ENCODE data around the gene F12.

The F12 gene

DNA sequence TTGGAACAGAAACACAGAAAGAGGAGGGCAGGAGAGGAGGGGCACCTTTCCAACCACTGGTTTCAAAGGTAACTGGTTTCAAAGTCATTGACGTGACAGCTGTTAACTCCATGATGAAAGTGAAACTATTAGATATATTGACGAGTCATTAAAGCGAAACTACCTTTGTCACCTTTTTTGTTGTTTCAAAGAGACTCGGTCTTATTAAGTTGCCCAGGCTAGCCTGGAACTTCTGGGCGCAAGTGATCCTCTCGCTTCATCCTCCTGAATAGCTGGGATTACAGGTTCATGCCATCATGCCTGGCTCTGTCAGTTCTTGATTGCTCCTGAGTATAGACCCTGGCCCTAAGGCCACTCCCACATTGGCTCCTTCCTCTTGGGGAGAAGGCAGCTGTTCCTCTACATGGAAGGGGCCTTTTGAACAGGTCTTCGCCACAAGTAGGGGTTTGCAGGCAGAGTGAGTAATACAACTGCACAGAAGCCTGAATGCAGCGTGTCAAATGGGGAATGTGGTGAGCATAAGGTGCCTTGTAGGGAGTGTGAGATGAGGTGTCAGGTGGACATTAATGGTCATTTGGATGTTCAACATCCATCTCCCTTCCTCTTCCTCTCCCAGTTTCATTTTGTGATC lies 3.4 kb upstream of the F12 start:
- peaks cover 27% of the 10 kb centered on the region for H3K4me1 Mint-ChIP-seq
- no peaks in the 10 kb centered on the region for H3K36me3 Mint-ChIP-seq
- no peaks in the 10 kb centered on the region for H3K9me3 Mint-ChIP-seq
- H3K27ac Mint-ChIP-seq = no peak overlapping the region
- H3K4me3 Mint-ChIP-seq = no peak overlapping the region
- H3K27me3 Mint-ChIP-seq = no peaks in the 10 kb centered on the region

DNA sequence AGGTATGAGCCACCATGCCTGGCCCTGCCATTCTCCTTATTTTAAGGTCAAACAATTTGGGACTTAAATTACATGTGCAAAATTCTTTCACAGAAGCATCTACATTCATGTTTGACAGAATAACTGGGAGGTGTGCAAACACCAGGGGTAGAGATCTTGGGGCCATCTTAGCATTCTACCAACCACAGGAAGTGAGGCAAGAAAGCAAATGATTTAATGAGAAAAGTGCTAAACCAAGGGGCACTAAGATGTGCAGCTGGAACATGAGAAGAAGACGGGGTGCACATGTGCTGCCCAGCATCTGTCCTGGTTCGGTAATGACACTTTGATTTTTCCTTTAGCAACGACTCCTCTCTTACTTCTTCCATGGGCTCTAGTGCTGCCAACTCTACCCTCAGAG lies 1.2 kb upstream of the F12 start:
- Mint-ChIP-seq H3K27ac (peak overlapping the region; percentile 43), H3K36me3 (no peaks in the 10 kb centered on the region), H3K9me3 (no peaks in the 10 kb centered on the region), H3K27me3 (no peaks in the 10 kb centered on the region), H3K4me3 (no peak overlapping the region), H3K4me1 (peaks cover 23% of the 10 kb centered on the region)

DNA sequence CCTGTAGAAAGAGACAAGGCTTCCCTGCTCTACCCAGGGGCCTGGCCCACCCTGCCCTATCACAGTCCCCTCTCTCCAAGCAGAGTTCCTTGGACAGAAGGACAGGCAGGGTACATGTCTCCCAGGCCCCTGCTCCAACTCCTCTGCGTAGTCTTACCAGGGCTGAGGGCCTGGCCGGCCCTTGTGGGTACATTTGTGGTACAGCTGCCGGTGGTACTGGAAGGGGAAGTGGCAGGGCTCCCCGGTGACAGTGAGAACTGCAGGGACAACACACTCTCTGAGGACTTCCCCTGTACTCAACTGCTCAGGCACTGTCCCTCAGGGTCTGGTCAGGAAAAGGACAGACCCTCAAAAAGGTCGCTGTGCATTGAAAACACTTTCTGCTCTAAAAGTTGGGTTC lies 3.6 kb downstream of the F12 start:
- peaks cover 5% of the 10 kb centered on the region for H3K27me3 Mint-ChIP-seq
- peaks cover 25% of the 10 kb centered on the region for H3K4me1 Mint-ChIP-seq
- no peak overlapping the region for H3K27ac Mint-ChIP-seq
- no peaks in the 10 kb centered on the region for H3K9me3 Mint-ChIP-seq
- no peak overlapping the region for H3K4me3 Mint-ChIP-seq
- no peaks in the 10 kb centered on the region for H3K36me3 Mint-ChIP-seq

DNA sequence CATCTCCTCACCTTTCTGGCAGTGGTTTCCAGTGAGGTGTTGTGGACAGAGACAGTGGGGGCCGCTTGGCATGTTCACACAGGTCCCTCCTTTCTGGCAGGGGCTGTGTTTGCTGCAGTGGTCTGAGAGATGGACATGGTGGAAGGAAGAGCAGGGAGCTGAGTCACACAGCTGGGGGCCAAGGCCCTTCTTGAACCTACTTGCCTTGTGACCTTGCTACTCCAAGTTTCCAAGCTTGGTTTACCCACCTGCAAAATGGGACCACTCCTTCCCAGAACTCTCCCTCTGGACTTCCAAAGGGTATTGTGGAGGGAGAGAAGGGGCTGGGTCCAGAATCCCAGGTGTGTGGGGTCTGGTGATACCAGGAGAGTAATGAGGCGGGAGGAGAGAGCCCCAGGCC lies 4.1 kb downstream of the F12 start:
- Mint-ChIP-seq H3K4me1 (peaks cover 20% of the 10 kb centered on the region), H3K27ac (no peak overlapping the region), H3K36me3 (no peaks in the 10 kb centered on the region), H3K27me3 (peaks cover 5% of the 10 kb centered on the region), H3K9me3 (no peaks in the 10 kb centered on the region), H3K4me3 (peak overlapping the region; percentile 30)

DNA sequence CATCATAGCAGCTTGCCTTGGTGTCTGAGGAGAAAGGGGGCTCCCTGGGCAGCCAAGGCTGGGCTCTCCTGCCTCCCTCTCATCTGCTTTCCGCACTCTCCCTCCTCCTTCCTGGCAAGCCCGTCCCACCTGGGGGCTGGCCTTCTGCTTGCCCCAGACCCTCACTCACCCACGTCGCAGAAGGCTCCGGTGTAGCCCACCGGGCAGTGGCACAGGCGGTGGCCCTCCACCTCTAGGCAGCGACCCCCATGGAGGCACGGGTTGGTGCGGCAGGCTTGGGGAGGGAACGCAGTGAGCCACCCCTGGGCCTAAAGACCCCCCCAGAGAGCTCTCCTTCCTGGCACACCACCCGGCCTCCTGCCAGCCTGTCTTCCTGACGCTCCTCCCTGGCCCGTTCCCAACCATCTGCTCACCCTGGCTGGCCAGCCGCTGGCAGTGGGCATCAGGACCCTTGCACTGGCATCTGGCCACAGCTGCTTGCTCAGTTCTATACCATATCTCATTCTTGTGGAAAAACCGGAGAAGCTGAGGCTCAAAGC lies 4.7 kb downstream of the F12 start:
- Mint-ChIP-seq H3K4me3 (peak overlapping the region; percentile 54), H3K9me3 (no peaks in the 10 kb centered on the region), H3K27ac (peak overlapping the region; percentile 62), H3K27me3 (peaks cover 5% of the 10 kb centered on the region), H3K36me3 (no peaks in the 10 kb centered on the region), H3K4me1 (peaks cover 20% of the 10 kb centered on the region)

DNA sequence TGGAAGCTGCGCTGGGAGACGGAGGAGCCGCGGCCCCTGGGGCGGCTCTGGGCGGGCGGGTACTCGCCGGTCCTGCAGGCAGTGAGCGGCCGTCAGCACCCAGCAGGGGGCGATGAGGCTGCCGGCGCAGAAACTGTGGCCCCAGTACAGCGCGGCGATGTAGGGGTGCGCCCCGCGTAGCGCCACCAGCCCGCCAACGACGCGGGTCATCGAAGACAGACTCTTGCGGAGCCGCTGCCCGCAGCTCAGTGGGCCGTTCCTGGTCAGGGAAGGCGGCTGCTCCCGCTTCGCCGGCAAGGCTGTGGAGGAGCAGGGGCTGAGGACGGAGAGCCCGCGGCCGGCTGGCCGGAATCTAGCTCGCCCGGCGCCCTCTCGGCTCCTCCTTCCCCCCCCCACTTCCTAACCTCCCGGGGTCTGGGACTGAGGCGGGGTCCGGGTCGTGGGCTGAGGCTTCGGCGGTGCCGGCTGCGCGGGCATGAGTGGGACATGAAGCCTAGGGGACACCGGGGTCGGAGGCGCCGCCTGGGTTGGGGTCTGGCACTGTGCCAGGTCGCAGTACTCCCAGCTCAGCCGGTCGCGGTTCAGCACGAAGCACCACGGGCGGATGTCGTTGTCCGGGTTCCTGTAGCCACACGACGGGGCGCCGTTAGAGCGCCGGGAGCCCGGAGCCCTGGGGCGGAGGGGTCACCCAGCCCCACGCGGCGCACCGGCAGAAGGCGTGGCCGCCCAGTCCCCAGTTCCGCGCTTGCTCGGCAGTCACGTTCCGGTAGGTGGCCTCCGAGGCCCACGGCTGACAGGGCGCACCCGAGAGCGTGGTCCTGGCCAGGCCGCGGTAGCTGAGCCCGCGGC lies 5.3 kb downstream of the F12 start:
- no peak overlapping the region for H3K27ac Mint-ChIP-seq
- peaks cover 20% of the 10 kb centered on the region for H3K4me1 Mint-ChIP-seq
- H3K27me3 Mint-ChIP-seq = peaks cover 5% of the 10 kb centered on the region

DNA sequence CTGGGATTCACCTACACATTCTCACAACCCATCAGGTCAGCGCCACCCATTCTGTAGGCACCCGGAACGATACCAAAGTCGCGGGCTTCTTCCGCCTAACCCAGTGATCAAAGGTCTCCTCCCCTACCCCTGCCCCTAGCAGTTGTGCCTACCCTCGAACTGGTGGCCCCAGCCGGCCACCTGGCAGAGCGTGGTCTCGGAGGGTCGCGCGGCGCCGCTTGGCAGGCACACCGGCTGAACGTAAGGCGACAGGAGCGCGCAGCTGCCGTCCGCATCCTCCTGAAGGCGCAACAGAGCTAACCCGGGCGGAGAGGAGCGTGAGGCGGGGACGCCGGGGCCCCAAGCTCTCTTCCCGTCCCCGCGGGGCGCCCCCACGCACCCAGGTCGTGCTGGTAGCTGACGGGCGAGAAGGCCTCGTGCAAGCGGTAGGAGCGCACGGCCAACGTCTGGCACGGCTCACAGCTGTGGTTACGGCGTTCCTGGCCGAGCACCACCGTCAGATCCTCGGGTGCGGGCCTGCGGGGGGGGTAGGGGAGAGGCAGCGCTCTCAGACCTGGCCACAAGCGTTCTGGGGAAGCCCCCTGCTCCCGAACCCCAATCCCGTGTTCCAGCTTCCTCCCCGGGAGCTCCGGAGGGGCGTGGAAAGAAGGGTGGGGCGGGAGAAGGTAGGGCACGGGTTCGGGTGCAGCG lies 6.1 kb downstream of the F12 start:
- H3K9me3 Mint-ChIP-seq = no peaks in the 10 kb centered on the region
- H3K36me3 Mint-ChIP-seq = no peaks in the 10 kb centered on the region

More for the DNA sequence above, 5.3 kb downstream of the F12 start:
- Mint-ChIP-seq H3K36me3 (no peaks in the 10 kb centered on the region), H3K4me3 (peak overlapping the region; percentile 81), H3K9me3 (no peaks in the 10 kb centered on the region)

DNA sequence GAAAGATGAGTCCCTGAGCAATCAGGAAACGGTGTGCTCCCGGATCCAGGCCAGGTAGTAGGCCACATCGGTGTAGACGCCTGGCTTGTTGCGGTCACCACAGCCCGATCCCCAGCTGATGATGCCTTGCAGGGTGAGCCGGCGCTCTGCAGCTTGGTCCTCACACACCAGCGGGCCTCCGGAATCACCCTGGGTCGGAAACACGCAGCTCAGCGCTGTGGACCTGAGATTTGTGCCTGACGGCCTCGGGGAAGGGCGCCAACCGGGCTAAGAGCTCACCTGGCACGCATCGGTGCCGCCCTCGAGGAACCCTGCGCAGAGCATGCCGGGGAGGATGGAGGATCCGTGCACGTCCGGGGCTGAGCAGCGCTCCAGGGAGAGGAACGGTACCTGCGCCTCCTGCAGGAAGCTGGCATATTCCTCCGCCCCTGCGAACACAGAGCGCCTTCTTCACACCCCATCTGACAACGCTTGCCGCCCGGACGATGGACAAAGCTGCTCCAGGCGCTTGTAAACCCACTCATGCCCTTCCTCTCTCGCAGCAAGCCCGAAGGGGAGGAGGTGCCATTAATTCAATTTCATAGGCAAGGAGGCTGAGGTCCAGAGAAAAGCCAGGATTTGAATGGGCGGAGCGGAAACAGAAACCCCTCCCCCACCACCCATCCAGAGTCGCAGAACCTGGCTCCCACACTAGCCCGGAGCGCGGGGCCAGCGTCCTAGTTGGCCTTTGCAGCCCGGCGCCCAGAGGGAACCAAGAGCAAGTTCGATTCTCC lies 6.9 kb downstream of the F12 start:
- H3K9me3 Mint-ChIP-seq = no peaks in the 10 kb centered on the region
- peak overlapping the region; percentile 51 for H3K27ac Mint-ChIP-seq
- H3K36me3 Mint-ChIP-seq = no peaks in the 10 kb centered on the region
- peaks cover 20% of the 10 kb centered on the region for H3K4me1 Mint-ChIP-seq
- peak overlapping the region; percentile 81 for H3K4me3 Mint-ChIP-seq
- H3K27me3 Mint-ChIP-seq = peaks cover 5% of the 10 kb centered on the region

More for the DNA sequence above, 6.1 kb downstream of the F12 start:
- H3K4me1 Mint-ChIP-seq = peaks cover 20% of the 10 kb centered on the region
- H3K4me3 Mint-ChIP-seq = peak overlapping the region; percentile 81
- peak overlapping the region; percentile 51 for H3K27ac Mint-ChIP-seq
- H3K27me3 Mint-ChIP-seq = peaks cover 5% of the 10 kb centered on the region

DNA sequence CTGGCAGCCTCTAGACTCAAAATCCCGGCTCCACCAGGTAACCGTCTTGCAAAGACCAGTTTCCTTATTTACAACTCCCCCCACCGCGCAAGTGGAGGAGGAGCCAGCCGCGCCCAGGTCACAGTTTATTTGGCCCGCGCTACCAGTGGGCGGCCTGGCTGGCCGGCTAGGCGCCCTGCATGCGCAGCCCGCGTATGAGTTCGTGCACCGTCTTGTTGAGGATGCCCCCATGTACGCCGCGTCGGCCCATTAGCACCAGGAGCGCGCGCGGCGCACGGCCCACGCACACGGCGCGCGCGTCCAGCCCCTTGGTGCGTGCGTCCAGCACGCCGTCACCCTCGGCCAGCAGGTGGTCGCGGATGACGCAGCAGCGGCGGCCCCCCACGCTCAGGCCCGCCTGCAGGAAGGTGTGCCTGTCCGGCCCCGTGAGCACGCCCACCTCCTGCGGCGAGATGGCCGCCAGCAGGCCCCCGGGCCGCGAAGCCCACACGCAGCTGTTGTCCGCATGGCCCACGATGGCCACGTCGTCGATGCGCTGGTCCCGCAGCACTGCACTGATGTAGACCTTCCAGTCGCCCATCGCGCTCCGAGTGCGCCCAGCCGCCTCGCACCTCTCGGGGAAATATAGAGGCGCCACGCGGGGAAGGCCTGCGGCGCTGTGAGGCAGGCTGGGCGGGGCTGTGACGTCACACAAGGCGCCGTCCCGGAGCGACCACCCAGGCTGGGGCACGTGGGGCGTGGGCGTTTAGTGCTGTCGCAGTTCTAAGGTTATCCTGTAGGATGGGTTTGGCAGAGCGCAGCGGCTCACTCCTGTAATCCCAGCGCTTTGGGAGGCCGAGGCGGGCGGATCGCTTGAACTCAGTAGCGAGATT lies 9.1 kb downstream of the F12 start, which contains the start of gene PFN3:
PFN3 (minus strand) TSS at position 665 of the 872 bp plus-strand sequence; CDS start at position 580, 85 bp downstream.
- no peaks in the 10 kb centered on the region for H3K36me3 Mint-ChIP-seq
- no peak within 1 kb of the TSS for H3K4me3 Mint-ChIP-seq
- H3K27me3 Mint-ChIP-seq = peaks cover 5% of the 10 kb centered on the region
- H3K27ac Mint-ChIP-seq = peak within 1 kb of the TSS; percentile 18
- peaks cover 19% of the 10 kb centered on the region for H3K4me1 Mint-ChIP-seq
- H3K9me3 Mint-ChIP-seq = no peaks in the 10 kb centered on the region

DNA sequence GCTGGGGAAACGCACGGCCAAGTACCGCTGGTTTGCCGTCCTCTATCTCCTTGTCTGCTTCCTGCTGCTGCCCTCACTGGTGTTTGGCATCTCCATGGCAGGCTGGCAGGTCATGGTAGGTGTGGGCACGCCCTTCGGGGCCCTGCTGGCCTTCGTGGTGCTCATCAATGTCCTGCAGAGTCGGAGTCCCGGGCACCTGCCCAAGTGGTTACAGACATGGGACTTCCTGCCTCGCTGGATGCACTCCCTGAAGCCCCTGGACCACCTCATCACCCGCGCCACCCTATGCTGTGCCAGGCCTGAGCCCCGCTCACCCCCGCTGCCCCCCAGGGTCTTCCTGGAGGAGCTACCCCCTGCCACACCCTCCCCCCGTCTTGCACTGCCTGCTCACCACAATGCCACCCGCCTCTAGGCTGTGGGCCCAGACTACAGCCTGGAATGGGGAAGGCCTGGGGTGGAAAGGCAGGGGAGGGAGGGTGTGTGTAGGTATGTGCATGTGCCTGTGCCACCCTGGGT lies 11.4 kb downstream of the F12 start:
- Mint-ChIP-seq H3K4me3 (no peak overlapping the region), H3K27ac (no peak overlapping the region), H3K9me3 (no peaks in the 10 kb centered on the region), H3K27me3 (peaks cover 5% of the 10 kb centered on the region), H3K36me3 (no peaks in the 10 kb centered on the region), H3K4me1 (peaks cover 7% of the 10 kb centered on the region)

DNA sequence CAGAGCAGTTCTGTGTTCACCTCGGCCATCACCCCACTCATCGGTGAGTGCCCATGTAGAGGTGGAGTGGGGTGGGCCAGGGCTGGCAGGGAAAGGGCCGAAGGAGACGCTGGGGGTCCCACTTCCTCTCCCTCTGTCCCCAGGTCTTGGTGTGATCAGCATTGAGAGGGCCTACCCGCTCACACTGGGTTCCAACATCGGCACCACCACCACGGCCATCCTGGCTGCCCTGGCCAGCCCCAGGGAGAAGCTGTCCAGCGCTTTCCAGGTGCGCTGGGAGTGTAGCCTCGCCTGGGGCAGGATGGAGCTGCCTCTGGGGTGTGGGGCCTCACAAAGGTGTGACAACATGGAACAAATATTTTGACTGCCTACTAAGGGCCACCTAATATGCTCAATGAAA lies 12.6 kb downstream of the F12 start:
- no peaks in the 10 kb centered on the region for H3K36me3 Mint-ChIP-seq
- peaks cover 4% of the 10 kb centered on the region for H3K27me3 Mint-ChIP-seq
- no peak overlapping the region for H3K27ac Mint-ChIP-seq
- H3K4me1 Mint-ChIP-seq = no peaks in the 10 kb centered on the region
- H3K4me3 Mint-ChIP-seq = no peak overlapping the region
- no peaks in the 10 kb centered on the region for H3K9me3 Mint-ChIP-seq

DNA sequence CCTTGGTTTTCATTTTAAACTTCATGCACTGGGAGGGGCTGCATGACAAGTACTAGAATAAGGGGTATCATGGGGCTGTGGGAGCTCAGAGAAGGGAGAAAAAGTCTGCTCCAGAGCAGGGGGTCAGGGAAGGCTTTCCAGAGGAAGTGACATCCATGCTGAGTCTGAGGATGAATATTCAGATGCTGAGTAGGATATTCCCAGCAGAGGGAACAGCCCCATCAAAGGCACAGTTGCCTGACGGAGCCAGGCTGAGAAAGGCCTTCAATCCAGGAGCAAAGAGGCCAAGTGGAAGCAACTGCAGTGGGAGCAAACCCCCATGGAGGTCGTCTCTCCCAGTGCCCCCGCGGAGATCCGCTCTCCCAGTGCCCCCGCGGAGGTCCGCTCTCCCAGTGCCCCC lies 13.3 kb downstream of the F12 start:
- no peaks in the 10 kb centered on the region for H3K9me3 Mint-ChIP-seq
- no peak overlapping the region for H3K4me3 Mint-ChIP-seq
- H3K36me3 Mint-ChIP-seq = no peaks in the 10 kb centered on the region
- peaks cover 5% of the 10 kb centered on the region for H3K4me1 Mint-ChIP-seq
- no peak overlapping the region for H3K27ac Mint-ChIP-seq
- H3K27me3 Mint-ChIP-seq = no peaks in the 10 kb centered on the region

DNA sequence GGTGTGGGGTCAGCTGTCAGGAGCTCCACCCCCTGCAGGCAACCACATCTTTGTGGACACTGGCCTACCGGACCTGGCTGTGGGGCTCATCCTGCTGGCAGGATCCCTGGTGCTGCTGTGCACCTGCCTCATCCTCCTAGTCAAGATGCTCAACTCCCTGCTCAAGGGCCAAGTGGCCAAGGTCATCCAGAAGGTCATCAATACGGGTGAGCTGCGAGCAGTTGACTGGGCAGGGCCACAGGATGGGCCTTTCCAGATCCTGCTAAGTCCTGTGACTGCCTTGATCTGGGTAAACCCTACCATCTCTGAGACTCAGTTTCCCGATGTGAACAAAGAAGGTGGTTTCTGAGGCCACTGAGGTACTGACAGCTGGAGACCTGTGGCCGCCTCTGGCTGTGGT lies 15.4 kb downstream of the F12 start:
- Mint-ChIP-seq H3K27me3 (no peaks in the 10 kb centered on the region), H3K36me3 (no peaks in the 10 kb centered on the region), H3K4me1 (peaks cover 25% of the 10 kb centered on the region), H3K9me3 (no peaks in the 10 kb centered on the region), H3K27ac (no peak overlapping the region), H3K4me3 (no peak overlapping the region)

DNA sequence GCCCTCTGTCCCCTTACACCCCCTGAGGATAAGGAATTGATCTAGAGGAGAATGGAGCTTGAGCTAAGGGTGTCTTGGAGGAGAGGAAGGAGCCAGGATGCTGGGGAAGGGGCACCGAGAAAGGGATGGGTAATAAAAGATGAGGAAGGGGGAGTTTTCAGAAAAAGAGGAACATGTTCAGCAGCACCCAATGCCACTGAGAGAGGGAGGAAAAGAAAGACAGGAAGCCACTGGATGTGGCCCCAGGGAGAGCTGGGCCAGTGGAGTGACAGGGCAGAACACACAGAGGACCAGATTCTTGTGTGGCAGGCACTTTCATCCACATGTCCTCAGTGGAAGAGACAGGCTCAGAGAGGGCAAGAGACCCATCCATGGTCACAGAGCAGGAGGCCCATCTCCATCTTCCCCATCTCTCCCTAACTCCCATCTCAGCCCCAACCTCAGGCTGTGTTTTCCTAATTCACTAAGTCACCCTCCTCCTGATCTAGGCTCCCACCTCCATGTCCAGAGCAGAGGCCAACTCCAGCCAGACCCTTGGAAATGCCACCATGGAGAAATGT lies 16.1 kb downstream of the F12 start:
- H3K27me3 Mint-ChIP-seq = no peaks in the 10 kb centered on the region

More for the DNA sequence above, 16.1 kb downstream of the F12 start:
- H3K9me3 Mint-ChIP-seq = no peaks in the 10 kb centered on the region
- H3K36me3 Mint-ChIP-seq = no peaks in the 10 kb centered on the region
- no peak overlapping the region for H3K27ac Mint-ChIP-seq
- peaks cover 32% of the 10 kb centered on the region for H3K4me1 Mint-ChIP-seq
- H3K4me3 Mint-ChIP-seq = no peak overlapping the region
